ENCODE results near the gene DNAH3. TPM values are rescaled to one million over a fixed set of nuclear protein-coding genes. Genes with fewer than 3 reads are reported as not detected.

Gene DNAH3
- total and polyA plus RNA-seq, 2 of the 13 experiments (the other 11 are each of a cell fraction or from before 2014, with no cell fraction given): 0.07 to 0.08 TPM

DNA sequence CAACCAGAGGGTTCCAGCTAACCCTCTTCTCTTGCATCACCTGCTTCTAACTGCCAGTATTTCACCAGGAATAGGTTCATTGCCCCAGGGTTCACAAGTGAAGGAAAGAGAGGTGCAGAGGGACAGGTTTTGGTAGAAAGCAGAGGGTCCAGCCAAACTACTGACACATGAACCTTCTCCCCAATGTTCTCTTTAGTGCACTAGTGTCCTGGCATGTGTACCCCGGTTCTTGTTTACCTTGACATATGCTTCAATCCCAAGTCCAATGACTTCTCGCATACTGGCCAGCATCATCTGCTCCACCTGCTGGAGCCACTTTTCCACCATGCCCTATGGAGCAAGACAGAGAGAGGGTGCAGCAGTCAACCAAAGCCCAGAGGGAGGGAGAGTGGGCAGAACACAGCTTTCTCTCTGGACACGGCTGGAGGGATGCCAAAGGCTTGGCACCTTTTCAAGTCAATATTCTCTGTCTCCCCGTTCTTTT lies 90.6 kb downstream of the DNAH3 start:
- in situ Hi-C loops (cut with HindIII; ENCODE audit: extremely low pct_ligation_motif_present, low pct_unique_long_range_greater_than_20kb) (no loop called here), intact Hi-C loops (cut with micrococcal nuclease; ENCODE audit: unreplicated experiment) (no loop called here)
- no peak overlapping the region for H3K4me2 ChIP-seq (ENCODE audit: low read depth, low read length)
- H3K4me3 ChIP-seq (replicated peaks in 1 of 3; ENCODE audit: insufficient read depth in 1 of 3, low read depth in 2 of 3, low read length in 3 of 3): no peak overlapping the region
- H3K27me3 ChIP-seq (ENCODE audit: control insufficient read depth in 1 of 2, insufficient read depth in 2 of 2, low read length in 2 of 2): peaks cover 7 to 19% of the 10 kb centered on the region in 2 experiments
- TF ChIP-seq TP53 (CRISPR knock-in tag; conservative IDR thresholded peaks at IDR 0.05) (no peak), SMC3 (IDR thresholded peaks at IDR 0.05; ENCODE audit: low read length) (peak; percentile 11; the same call in 1 of the 2 replicates), STAG1 (CRISPR knock-in tag; IDR thresholded peaks at IDR 0.05) (peak; percentile 39), CEBPB (IDR thresholded peaks at IDR 0.05; ENCODE audit: borderline replicate concordance, low read depth, low read length) (0 out of 2 replicates have a peak, but pooled peaks have one; percentile 3), FOXA1 (IDR thresholded peaks at IDR 0.05) (no peak), FOXA1 (CRISPR knock-in tag; IDR thresholded peaks at IDR 0.05) (peak; percentile 46), HDAC2 (CRISPR knock-in tag; IDR thresholded peaks at IDR 0.05) (no peak)
- TF ChIP-seq, protein P1, sequence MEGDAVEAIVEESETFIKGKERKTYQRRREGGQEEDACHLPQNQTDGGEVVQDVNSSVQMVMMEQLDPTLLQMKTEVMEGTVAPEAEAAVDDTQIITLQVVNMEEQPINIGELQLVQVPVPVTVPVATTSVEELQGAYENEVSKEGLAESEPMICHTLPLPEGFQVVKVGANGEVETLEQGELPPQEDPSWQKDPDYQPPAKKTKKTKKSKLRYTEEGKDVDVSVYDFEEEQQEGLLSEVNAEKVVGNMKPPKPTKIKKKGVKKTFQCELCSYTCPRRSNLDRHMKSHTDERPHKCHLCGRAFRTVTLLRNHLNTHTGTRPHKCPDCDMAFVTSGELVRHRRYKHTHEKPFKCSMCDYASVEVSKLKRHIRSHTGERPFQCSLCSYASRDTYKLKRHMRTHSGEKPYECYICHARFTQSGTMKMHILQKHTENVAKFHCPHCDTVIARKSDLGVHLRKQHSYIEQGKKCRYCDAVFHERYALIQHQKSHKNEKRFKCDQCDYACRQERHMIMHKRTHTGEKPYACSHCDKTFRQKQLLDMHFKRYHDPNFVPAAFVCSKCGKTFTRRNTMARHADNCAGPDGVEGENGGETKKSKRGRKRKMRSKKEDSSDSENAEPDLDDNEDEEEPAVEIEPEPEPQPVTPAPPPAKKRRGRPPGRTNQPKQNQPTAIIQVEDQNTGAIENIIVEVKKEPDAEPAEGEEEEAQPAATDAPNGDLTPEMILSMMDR (CRISPR knock-in tag; IDR thresholded peaks at IDR 0.05): peak; percentile 59
- TF ChIP-seq, protein P2, sequence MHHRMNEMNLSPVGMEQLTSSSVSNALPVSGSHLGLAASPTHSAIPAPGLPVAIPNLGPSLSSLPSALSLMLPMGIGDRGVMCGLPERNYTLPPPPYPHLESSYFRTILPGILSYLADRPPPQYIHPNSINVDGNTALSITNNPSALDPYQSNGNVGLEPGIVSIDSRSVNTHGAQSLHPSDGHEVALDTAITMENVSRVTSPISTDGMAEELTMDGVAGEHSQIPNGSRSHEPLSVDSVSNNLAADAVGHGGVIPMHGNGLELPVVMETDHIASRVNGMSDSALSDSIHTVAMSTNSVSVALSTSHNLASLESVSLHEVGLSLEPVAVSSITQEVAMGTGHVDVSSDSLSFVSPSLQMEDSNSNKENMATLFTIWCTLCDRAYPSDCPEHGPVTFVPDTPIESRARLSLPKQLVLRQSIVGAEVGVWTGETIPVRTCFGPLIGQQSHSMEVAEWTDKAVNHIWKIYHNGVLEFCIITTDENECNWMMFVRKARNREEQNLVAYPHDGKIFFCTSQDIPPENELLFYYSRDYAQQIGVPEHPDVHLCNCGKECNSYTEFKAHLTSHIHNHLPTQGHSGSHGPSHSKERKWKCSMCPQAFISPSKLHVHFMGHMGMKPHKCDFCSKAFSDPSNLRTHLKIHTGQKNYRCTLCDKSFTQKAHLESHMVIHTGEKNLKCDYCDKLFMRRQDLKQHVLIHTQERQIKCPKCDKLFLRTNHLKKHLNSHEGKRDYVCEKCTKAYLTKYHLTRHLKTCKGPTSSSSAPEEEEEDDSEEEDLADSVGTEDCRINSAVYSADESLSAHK (CRISPR knock-in tag; IDR thresholded peaks at IDR 0.05; ENCODE audit: borderline replicate concordance): no peak
- no peaks in the 10 kb centered on the region for H3K79me2 ChIP-seq (ENCODE audit: insufficient read depth, low read length)
- FAIRE-seq: no peak
- BruUV-seq (replicated peaks): no TSS peak
- no peaks in the 10 kb centered on the region for H4K20me1 ChIP-seq (ENCODE audit: insufficient read depth, low read length)
- POLR2A ChIA-PET: no interaction called here
- no peak overlapping the region for H2AFZ ChIP-seq (ENCODE audit: low read length)
- CTCF ChIA-PET (ENCODE audit: low intra/inter-chr PET ratio, low total read pairs): interaction anchor here (1.3 kb wide), 1 partner anchor 210 kb away, joined by 3 read pairs; no protein-coding TSS in a partner anchor
- no peaks in the 10 kb centered on the region for H3K9me3 ChIP-seq (ENCODE audit: low read length)
- peak; percentile 81 for ATAC-seq
- 10% methylated on average over 4 of the region's 4 CpGs for WGBS (ENCODE audit: low lambda C conversion rate)
- H3K36me3 ChIP-seq (replicated peaks in 1 of 2; ENCODE audit: control insufficient read depth in 1 of 2, insufficient read depth in 2 of 2, low read length in 2 of 2): no peaks in the 10 kb centered on the region
- DNase-seq (ENCODE audit: low spot score): no peak
- H3K4me1 ChIP-seq (ENCODE audit: insufficient read depth, low read length): no peaks in the 10 kb centered on the region
- no peak overlapping the region for H3K27ac ChIP-seq (ENCODE audit: extremely low read length, insufficient read depth, low read length)
- no peak overlapping the region for H3K9ac ChIP-seq (ENCODE audit: insufficient read depth, low read depth, low read length)

All from HepG2 (cell line).